Lung (tissue), 12 donors: Measurements from ENCODE around the gene BMP6. TPM values are rescaled to one million over a fixed set of nuclear protein-coding genes. Genes with fewer than 3 reads are reported as not detected.

Experiments used
- ATAC-seq: fragments of 200-7000 bp; cut with Tn5 transposase; one replicate; pipeline ENCODE4 v1.9.1; 2020; ENCODE audit warnings: moderate number of reproducible peaks; ENCODE audit not compliant: insufficient read depth, low FRiP score
- DNase-seq, 3 donors: peaks; one replicate each; pipeline ENCODE4 v3.0.0-alpha.2; 2013 to 2017
- H3K27ac ChIP-seq, 2 donors: one replicate each; pipeline ENCODE4 v1.5.1; 2013; ENCODE audit warnings: mild to moderate bottlenecking in 2 of 2, moderate library complexity in 2 of 2, control low read depth in 1 of 2, inconsistent platforms in 1 of 2, low read depth in 1 of 2, low read length in 1 of 2
- H3K27me3 ChIP-seq, 3 donors: one replicate each; pipeline ENCODE4 v1.5.1; 2013; ENCODE audit warnings: low read length in 2 of 3; ENCODE audit not compliant: control insufficient read depth in 3 of 3, insufficient read depth in 3 of 3
- H3K36me3 ChIP-seq, 4 donors: one replicate each; pipeline ENCODE4 v1.5.1; 2013; ENCODE audit warnings: low read length in 4 of 4, mild to moderate bottlenecking in 1 of 4, moderate library complexity in 1 of 4; ENCODE audit not compliant: control insufficient read depth in 4 of 4, insufficient read depth in 4 of 4
- H3K4me1 ChIP-seq, 5 donors: one replicate each; pipeline ENCODE4 v1.5.1; 2013; ENCODE audit warnings: low read length in 5 of 5, mild to moderate bottlenecking in 2 of 5, moderate library complexity in 1 of 5; ENCODE audit not compliant: control insufficient read depth in 5 of 5, insufficient read depth in 5 of 5
- H3K4me3 ChIP-seq: one replicate; pipeline ENCODE4 v1.5.1; 2013; ENCODE audit warnings: mild to moderate bottlenecking, control low read depth, moderate library complexity
- H3K9ac ChIP-seq, 2 donors: one replicate each; pipeline ENCODE4 v1.5.1; 2013; ENCODE audit warnings: low read length in 2 of 2, control low read depth in 1 of 2; ENCODE audit not compliant: insufficient read depth in 1 of 2
- H3K9me3 ChIP-seq, 4 donors: one replicate each; pipeline ENCODE4 v1.5.1; 2013; ENCODE audit warnings: low read length in 3 of 4, mild to moderate bottlenecking in 1 of 4, moderate library complexity in 1 of 4; ENCODE audit not compliant: control insufficient read depth in 4 of 4, insufficient read depth in 3 of 4
- WGBS, 2 donors: extraction: QIAGEN DNeasy Blood & Tissue Kit; methylation state at CpG; one replicate each; pipeline ENCODE4 v1.1.7; 2013; 5-methylcytosine and 5-hydroxymethylcytosine counted together
- polyA plus RNA-seq, 2 donors: library from polyadenylated mRNA; stranded (reverse); fragments of 200-250 nt; gene quantifications; one replicate each; pipeline ENCODE4 v1.2.1, GENCODE V29; 2013
- total RNA-seq, 2 donors: library from RNA; depleted of rRNA in 1 of 2; stranded (reverse); fragments of >200 nt in 1 of 2; gene quantifications; one replicate each; pipeline ENCODE4 v1.2.1, GENCODE V29; 2014 to 2021
- TF ChIP-seq, protein P1 (sequence below): IDR thresholded peaks from 2 replicates; pipeline ENCODE4 v1.5.1; 2012; ENCODE audit warnings: mild to moderate bottlenecking; ENCODE audit errors: control extremely low read depth, extremely low read depth
- donor health status: control.
- donor health status: control.
- donor health status: Bipolar disorder and iron deficiency.
- donor health status: healthy.
- donor health status: DM: yes; HTN: yes; CAD: no.

The BMP6 gene
- total and polyA plus RNA-seq, 4 donors = 2.3 to 17.3 (median 10.6) TPM

DNA sequence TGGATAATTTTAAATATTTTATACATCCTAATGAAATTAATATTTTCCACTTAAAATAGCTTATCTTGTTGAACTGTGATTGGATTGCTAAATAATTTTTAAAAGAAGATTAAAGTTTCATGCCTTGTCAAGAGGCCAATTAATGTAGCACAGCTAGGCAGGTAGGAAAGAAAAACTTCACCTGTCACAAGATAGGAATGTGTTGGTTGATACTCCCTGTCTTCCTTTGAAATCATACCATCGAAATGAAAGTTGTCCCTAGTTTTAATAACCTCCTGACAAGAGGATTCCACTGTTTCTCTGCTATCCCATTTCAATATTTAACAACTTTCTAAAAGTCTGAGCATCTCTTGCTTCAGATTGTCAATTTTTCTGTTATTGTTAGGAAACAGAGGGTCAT is 80.8 kb downstream of the BMP6 start:
- no peaks in the 10 kb centered on the region for H3K9me3 ChIP-seq
- no peak overlapping the region for H3K9ac ChIP-seq
- H3K27me3 ChIP-seq = no peaks in the 10 kb centered on the region
- peaks cover 0 to 9% (median 7%) of the 10 kb centered on the region in 5 donors for H3K4me1 ChIP-seq
- WGBS, 2 donors = 78 to 85% methylated on average over 1 of the region's 1 CpG
- no peak overlapping the region for H3K4me3 ChIP-seq
- DNase-seq (no peak), ATAC-seq (no peak)
- H3K36me3 ChIP-seq = no peaks in the 10 kb centered on the region
- H3K27ac ChIP-seq = no peak overlapping the region
- TF ChIP-seq, protein P1, sequence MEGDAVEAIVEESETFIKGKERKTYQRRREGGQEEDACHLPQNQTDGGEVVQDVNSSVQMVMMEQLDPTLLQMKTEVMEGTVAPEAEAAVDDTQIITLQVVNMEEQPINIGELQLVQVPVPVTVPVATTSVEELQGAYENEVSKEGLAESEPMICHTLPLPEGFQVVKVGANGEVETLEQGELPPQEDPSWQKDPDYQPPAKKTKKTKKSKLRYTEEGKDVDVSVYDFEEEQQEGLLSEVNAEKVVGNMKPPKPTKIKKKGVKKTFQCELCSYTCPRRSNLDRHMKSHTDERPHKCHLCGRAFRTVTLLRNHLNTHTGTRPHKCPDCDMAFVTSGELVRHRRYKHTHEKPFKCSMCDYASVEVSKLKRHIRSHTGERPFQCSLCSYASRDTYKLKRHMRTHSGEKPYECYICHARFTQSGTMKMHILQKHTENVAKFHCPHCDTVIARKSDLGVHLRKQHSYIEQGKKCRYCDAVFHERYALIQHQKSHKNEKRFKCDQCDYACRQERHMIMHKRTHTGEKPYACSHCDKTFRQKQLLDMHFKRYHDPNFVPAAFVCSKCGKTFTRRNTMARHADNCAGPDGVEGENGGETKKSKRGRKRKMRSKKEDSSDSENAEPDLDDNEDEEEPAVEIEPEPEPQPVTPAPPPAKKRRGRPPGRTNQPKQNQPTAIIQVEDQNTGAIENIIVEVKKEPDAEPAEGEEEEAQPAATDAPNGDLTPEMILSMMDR = no peak

DNA sequence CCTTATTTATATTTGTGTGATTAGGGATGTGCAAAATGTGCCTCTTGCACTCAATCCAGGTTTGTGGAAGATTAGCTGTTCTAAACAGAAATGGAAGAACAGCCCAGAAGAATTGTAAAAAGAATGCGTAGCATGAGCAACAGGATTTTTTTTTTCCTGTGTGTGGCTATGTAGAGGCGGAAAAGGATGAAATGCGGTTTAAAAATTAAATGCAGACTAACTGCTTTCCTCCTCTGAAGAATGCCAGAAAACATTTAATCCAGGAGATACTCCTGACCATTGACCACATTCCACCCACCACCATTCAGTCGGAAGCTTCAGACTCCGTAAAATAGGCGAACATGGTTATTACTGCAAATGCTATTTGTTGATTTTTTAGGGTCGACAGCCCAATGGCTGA is 83.4 kb downstream of the BMP6 start:
- Histone ChIP-seq H3K36me3 (no peaks in the 10 kb centered on the region), H3K27ac (no peak overlapping the region), H3K4me3 (no peak overlapping the region), H3K27me3 (no peaks in the 10 kb centered on the region), H3K9ac (peak overlapping the region in 1 of 2 donors; percentile 38), H3K4me1 (peaks cover 0 to 9% (median 7%) of the 10 kb centered on the region in 5 donors), H3K9me3 (no peaks in the 10 kb centered on the region)
- DNase-seq (no peak), ATAC-seq (no peak)
- TF ChIP-seq, protein P1 = no peak
- 87 to 91% methylated on average over 7 of the region's 7 CpGs for WGBS, 2 donors

DNA sequence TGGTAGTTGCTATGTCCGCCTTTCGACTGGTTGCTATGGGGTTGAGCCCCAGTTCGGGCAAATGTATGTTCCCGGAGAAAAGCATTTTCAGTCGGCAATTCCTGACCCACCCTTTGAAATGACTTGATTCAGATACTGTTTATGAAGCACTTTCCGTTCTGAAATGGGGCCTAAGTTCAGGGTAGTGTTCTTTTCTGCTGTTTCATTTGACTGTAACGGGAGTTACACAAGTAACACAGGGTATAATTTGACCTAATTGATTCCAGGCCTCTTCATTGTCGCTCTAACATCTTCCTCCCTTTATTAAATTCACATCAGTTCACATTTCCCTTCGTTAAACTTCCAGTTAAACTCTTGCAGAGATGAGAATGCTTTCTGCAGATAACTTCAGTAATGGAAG is 85.5 kb downstream of the BMP6 start:
- TF ChIP-seq, protein P1 = no peak
- WGBS, 2 donors = 64 to 78% methylated on average over 9 of the region's 9 CpGs
- Histone ChIP-seq H3K27me3 (no peaks in the 10 kb centered on the region), H3K4me3 (no peak overlapping the region), H3K9ac (no peak overlapping the region), H3K36me3 (no peaks in the 10 kb centered on the region), H3K27ac (no peak overlapping the region), H3K4me1 (peaks cover 0 to 2% (median 0%) of the 10 kb centered on the region in 5 donors), H3K9me3 (no peaks in the 10 kb centered on the region)
- DNase-seq (no peak), ATAC-seq (no peak)

DNA sequence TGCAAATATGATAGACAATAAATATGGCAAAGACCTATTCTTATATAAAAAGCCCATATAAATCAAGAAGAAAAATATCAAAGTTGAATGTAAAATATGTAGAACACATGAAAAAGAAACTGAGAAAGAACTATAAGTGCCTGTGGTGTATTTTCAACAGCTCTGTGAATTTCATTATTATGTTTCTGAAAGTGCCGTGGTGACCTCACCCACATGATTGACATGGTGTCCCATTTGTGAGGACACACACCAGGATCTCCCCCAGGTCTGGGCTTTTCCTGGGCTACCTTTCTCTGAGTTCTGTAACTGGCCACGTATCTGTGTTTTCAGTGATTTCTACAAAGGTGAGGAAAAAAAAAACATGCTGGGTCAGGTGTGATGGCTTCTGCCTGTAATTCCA is 86.7 kb downstream of the BMP6 start:
- Histone ChIP-seq H3K36me3 (no peaks in the 10 kb centered on the region), H3K27ac (no peak overlapping the region), H3K9me3 (no peaks in the 10 kb centered on the region), H3K27me3 (no peaks in the 10 kb centered on the region), H3K9ac (no peak overlapping the region), H3K4me1 (peaks cover 0 to 2% (median 0%) of the 10 kb centered on the region in 5 donors), H3K4me3 (no peak overlapping the region)
- no peak for ATAC-seq
- 49 to 66% methylated on average over 2 of the region's 2 CpGs for WGBS, 2 donors
- TF ChIP-seq, protein P1 = no peak
- DNase-seq = no peak
